Pancreas (tissue), 10 donors: ENCODE measurements around the gene TNIP1. TPM values are rescaled to one million over a fixed set of nuclear protein-coding genes. Genes with fewer than 3 reads are reported as not detected.

ENCODE experiments used
- ATAC-seq, 4 donors: fragments of 200-7000 bp; cut with Tn5 transposase; one replicate each; pipeline versions ENCODE4 v1.8.0 to v1.9.1; 2020; ENCODE audit warnings: mild to moderate bottlenecking in 4 of 4, moderate library complexity in 4 of 4
- DNase-seq, 6 donors: peaks; one replicate each; pipeline ENCODE4 v3.0.0-alpha.2; 2020
- FAIRE-seq: peaks from 2 replicates; lab custom pipeline; 2012; peaks lifted over from hg19 to GRCh38; lab: Jason Lieb, UNC
- H3K27ac ChIP-seq, 4 donors: fragments of 200-600 bp; sonication (generic); 1 replicate in 3 of 4; 2 replicates in 1 of 4; pipeline versions ENCODE4 v1.5.0 to v1.8.0; 2020
- H3K27me3 ChIP-seq, 4 donors: fragments of 200-600 bp; one replicate each; pipeline ENCODE4 v1.8.0; 2021
- H3K36me3 ChIP-seq, 3 donors: fragments of 200-600 bp; sonication (generic) in 1 of 3; one replicate each; pipeline versions ENCODE4 v1.5.0 to v1.8.0; 2020 to 2021
- H3K4me1 ChIP-seq, 3 donors: fragments of 200-600 bp; one replicate each; pipeline ENCODE4 v1.8.0; 2021
- H3K4me3 ChIP-seq, 4 donors: fragments of 200-600 bp; sonication (generic) in 2 of 4; one replicate each; pipeline versions ENCODE4 v1.5.0 to v1.8.0; 2020 to 2021
- H3K9me3 ChIP-seq, 4 donors: fragments of 200-600 bp; one replicate each; pipeline ENCODE4 v1.8.0; 2021
- CTCF ChIP-seq, 4 donors: fragments of 200-600 bp; sonication (generic) in 3 of 4; IDR thresholded peaks; one replicate each; pipeline versions ENCODE4 v1.5.0 to v1.8.0; 2021; ENCODE audit warnings: antibody characterized with exemption in 4 of 4
- WGBS, 2 donors: extraction: QIAGEN DNeasy Blood & Tissue Kit; methylation state at CpG; one replicate each; pipeline ENCODE4 v1.1.7; 2013; 5-methylcytosine and 5-hydroxymethylcytosine counted together
- intact Hi-C, 3 donors: fragments of 100-400 bp; cut with DNase I; formaldehyde crosslinking; loops; one replicate each; pipeline versions ENCODE4 v1.11.1 to v1.14.2; 2022
- polyA plus RNA-seq, 2 donors: library from polyadenylated mRNA; stranded (reverse); fragments of 200-250 nt; gene quantifications; one replicate each; pipeline ENCODE4 v1.2.3, GENCODE V29; 2013
- total RNA-seq, 6 donors: library from RNA; stranded (reverse); fragmentation: NEBNext Ultra II Directional in 4 of 6; extraction: Animal tissue kit (Norgen Biotek cat#: 25700) in 4 of 6; gene quantifications; one replicate each; pipeline versions ENCODE4 v1.2.1 to v1.2.4, GENCODE V29; 2021 to 2023
- donor health status: healthy with polysubstance abuse.
- donor health status: DM: no; HTN: no; CAD: no; lungs with moderate emphysema.
- donor health status: DM: no; HTN: no; CAD: no.
- donor health status: control.
- donor health status: control.
- donor health status: Bipolar disorder and iron deficiency.
- donor health status: DM: yes; HTN: yes; CAD: no.
- donor health status: DM: no; HTN: no; CAD: no.
- donor health status: DM: no; HTN: no; CAD: no.
- donor health status: DM: yes; HTN: yes; CAD: no.

TNIP1 gene
- total and polyA plus RNA-seq, 8 donors = 36.4 to 118 (median 69.3) TPM

- Histone ChIP-seq H3K27ac (no peak overlapping the region), H3K9me3 (no peaks in the 10 kb centered on the region), H3K36me3 (no peaks in the 10 kb centered on the region), H3K4me1 (peaks cover 0 to 4% (median 0%) of the 10 kb centered on the region in 3 donors), H3K27me3 (no peaks in the 10 kb centered on the region), H3K4me3 (no peak overlapping the region)
- DNase-seq = no peak
- ATAC-seq = no peak
- FAIRE-seq = no peak
- WGBS, 2 donors = 83 to 92% methylated on average over 5 of the region's 5 CpGs
- intact Hi-C loops = loop anchor here in 1 of 3 donors (10.0 kb wide), 1 partner anchor 123 kb away; no protein-coding TSS in a partner anchor
- TF ChIP-seq CTCF (IDR thresholded peaks at IDR 0.05) = no peak
These were observed 40.8 kb upstream of the TNIP1 start for GRCh38 chr5:151121665-151122064.

DNA sequence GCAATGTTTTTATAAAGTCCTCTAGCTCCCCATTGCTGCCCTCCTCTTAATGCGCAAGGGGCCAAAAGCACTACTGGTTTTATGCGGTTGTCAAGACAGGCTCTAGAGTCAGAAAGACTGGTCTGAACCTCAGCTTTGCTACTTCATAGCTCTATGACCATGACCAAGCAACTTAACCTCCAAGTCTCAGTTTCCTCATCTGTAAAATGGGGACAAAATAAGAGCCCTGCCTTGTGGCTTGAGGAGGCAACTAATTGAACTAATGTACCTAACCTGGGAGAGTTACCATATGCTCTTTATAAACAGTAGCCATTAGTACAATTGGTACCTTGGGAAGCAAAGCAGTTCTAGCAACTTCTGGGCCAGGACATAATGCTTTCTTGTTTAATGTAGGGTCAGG is 40.3 kb upstream of the TNIP1 start:
- Histone ChIP-seq H3K4me3 (no peak overlapping the region), H3K36me3 (no peaks in the 10 kb centered on the region), H3K9me3 (no peaks in the 10 kb centered on the region), H3K4me1 (peaks cover 0 to 4% (median 0%) of the 10 kb centered on the region in 3 donors), H3K27ac (no peak overlapping the region), H3K27me3 (no peaks in the 10 kb centered on the region)
- no peak for TF ChIP-seq CTCF (IDR thresholded peaks at IDR 0.05)
- no peak for FAIRE-seq
- 98 to 99% methylated on average over 2 of the region's 2 CpGs for WGBS, 2 donors
- ATAC-seq = no peak
- intact Hi-C loops = loop anchor here in 1 of 3 donors (10.0 kb wide), 1 partner anchor 124 kb away; no protein-coding TSS in a partner anchor
- DNase-seq = no peak

DNA sequence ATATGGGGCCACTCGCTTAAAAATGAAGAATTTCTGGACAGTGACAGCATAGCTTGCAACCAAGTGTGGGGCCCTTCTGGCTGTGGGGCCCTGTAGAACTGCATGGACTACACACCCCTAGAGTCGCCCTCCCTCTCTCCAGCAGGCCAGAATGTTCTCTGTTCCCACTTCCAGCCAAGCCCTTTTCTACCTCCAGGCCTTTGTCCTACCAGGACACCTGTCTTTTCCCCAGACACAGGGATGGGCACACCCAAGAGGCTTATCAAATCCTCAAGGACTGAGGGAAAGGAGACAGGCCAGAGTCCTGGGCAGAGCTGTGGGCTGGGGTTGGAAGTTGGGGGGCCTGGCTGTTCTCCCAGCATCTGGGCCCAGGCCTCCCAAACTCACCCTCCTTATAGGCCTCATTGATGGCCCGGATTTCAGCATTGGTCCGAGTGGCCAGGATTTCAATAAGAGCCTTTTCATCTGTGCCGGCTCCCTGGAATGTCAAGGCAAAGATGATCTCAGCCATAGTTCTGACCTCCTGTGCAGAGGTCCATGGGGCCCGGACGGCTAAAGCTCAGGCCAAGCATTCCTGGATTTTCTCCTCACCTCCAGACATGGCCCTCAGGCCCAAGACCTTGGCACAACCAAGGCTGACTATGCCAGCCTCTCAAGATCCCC is 38.2 kb upstream of the TNIP1 start:
- Histone ChIP-seq H3K4me1 (peaks cover 0 to 7% (median 0%) of the 10 kb centered on the region in 3 donors), H3K27ac (no peak overlapping the region), H3K36me3 (no peaks in the 10 kb centered on the region), H3K9me3 (no peaks in the 10 kb centered on the region), H3K4me3 (no peak overlapping the region), H3K27me3 (no peaks in the 10 kb centered on the region)
- no peak for TF ChIP-seq CTCF (IDR thresholded peaks at IDR 0.05)
- 88 to 90% methylated on average over 7 of the region's 7 CpGs for WGBS, 2 donors
- ATAC-seq (no peak), FAIRE-seq (no peak), DNase-seq (no peak)
- intact Hi-C loops = loop anchor here (2.0 to 10.0 kb wide), 3 partner anchors 54 to 67 kb away; no protein-coding TSS in a partner anchor

GRCh38 chr5:151115272-151115905 is 34.6 kb upstream of the TNIP1 start:
- intact Hi-C loops = loop anchor here in 2 of 3 donors (5.0 to 10.0 kb wide), 2 partner anchors 51 to 63 kb away; no protein-coding TSS in a partner anchor
- 2% methylated on average over 7 of the region's 7 CpGs for WGBS, 2 donors
- TF ChIP-seq CTCF (IDR thresholded peaks at IDR 0.05) = peak; percentile 65 to 90 (median 87)
- DNase-seq = peak; percentile 58 to 89 (median 80)
- Histone ChIP-seq H3K27ac (no peak overlapping the region), H3K27me3 (no peaks in the 10 kb centered on the region), H3K36me3 (no peaks in the 10 kb centered on the region), H3K4me1 (peaks cover 0 to 3% (median 0%) of the 10 kb centered on the region in 3 donors), H3K4me3 (no peak overlapping the region), H3K9me3 (no peaks in the 10 kb centered on the region)
- peak; percentile 81 to 97 (median 94) for ATAC-seq
- FAIRE-seq = no peak
